ENCODE measurements around the gene EFNA5. TPM values are rescaled to one million over a fixed set of nuclear protein-coding genes. Genes with fewer than 3 reads are reported as not detected.

The EFNA5 gene
- polyA plus RNA-seq, 1 of the 3 experiments (the other 2 are of a cell fraction), result 0.81 TPM

DNA sequence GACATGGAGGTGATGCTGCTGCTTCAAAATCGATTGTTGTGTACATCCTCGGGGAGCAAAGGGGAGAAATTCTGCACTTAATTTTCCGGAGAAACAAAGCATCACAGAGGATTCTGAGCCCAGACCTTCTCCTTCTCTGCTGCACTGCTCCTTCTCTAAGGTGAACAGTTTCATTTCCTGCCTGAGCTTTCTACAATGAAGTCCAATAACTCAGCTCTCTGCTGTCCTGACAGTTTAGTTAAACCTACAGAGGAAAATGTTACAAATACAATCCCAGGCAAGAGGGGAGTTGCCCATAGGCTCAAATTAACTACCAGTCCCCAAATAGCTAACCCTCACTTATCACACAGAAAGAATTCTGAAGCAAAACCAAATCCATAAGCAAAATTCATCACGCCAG lies 206.3 kb downstream of the EFNA5 start:
- H3K9me2 ChIP-seq, result no peaks in the 10 kb centered on the region
- H2AFZ ChIP-seq (ENCODE audit: low read depth), result no peak overlapping the region
- DNase-seq, result no peak
- TF ChIP-seq, protein P1, sequence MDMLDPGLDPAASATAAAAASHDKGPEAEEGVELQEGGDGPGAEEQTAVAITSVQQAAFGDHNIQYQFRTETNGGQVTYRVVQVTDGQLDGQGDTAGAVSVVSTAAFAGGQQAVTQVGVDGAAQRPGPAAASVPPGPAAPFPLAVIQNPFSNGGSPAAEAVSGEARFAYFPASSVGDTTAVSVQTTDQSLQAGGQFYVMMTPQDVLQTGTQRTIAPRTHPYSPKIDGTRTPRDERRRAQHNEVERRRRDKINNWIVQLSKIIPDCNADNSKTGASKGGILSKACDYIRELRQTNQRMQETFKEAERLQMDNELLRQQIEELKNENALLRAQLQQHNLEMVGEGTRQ (IDR thresholded peaks at IDR 0.05; ENCODE audit: borderline replicate concordance, low read depth, low read length), result no peak
- TF ChIP-seq, protein P2, sequence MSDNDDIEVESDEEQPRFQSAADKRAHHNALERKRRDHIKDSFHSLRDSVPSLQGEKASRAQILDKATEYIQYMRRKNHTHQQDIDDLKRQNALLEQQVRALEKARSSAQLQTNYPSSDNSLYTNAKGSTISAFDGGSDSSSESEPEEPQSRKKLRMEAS (IDR thresholded peaks at IDR 0.05; ENCODE audit: low read depth), result no peak
- TF ChIP-seq YY1 (IDR thresholded peaks at IDR 0.05; ENCODE audit: low read depth) (no peak), FOSL2 (IDR thresholded peaks at IDR 0.05; ENCODE audit: borderline replicate concordance, low read depth) (no peak), MXI1 (IDR thresholded peaks at IDR 0.05; ENCODE audit: low read depth, low read length) (no peak), SIN3A (IDR thresholded peaks at IDR 0.05; ENCODE audit: borderline replicate concordance, low read depth, low read length) (no peak), FOXJ3 (CRISPR knock-in tag; IDR thresholded peaks at IDR 0.05) (no peak), GATA2 (CRISPR knock-in tag; IDR thresholded peaks at IDR 0.05) (no peak), NFIC (IDR thresholded peaks at IDR 0.05; ENCODE audit: borderline replicate concordance) (no peak), POLR2AphosphoS5 (IDR thresholded peaks at IDR 0.05; ENCODE audit: low read depth, low read length) (no peak), TAF1 (IDR thresholded peaks at IDR 0.05; ENCODE audit: borderline replicate concordance, low read depth, low read length) (no peak), EP300 (IDR thresholded peaks at IDR 0.05; ENCODE audit: borderline replicate concordance in 1 of 2, low read depth in 1 of 2, low read length in 1 of 2) (no peak), SMC3 (IDR thresholded peaks at IDR 0.05; ENCODE audit: low read depth, low read length) (no peak), CHD2 (IDR thresholded peaks at IDR 0.05; ENCODE audit: low read length, partially characterized antibody) (no peak)
- TF ChIP-seq, protein P3, sequence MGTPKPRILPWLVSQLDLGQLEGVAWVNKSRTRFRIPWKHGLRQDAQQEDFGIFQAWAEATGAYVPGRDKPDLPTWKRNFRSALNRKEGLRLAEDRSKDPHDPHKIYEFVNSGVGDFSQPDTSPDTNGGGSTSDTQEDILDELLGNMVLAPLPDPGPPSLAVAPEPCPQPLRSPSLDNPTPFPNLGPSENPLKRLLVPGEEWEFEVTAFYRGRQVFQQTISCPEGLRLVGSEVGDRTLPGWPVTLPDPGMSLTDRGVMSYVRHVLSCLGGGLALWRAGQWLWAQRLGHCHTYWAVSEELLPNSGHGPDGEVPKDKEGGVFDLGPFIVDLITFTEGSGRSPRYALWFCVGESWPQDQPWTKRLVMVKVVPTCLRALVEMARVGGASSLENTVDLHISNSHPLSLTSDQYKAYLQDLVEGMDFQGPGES (IDR thresholded peaks at IDR 0.05; ENCODE audit: low read depth, low read length), result no peak
- TF ChIP-seq, protein P4, sequence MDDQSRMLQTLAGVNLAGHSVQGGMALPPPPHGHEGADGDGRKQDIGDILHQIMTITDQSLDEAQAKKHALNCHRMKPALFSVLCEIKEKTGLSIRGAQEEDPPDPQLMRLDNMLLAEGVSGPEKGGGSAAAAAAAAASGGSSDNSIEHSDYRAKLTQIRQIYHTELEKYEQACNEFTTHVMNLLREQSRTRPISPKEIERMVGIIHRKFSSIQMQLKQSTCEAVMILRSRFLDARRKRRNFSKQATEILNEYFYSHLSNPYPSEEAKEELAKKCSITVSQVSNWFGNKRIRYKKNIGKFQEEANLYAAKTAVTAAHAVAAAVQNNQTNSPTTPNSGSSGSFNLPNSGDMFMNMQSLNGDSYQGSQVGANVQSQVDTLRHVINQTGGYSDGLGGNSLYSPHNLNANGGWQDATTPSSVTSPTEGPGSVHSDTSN (IDR thresholded peaks at IDR 0.05), result no peak
- TF ChIP-seq, protein P5, sequence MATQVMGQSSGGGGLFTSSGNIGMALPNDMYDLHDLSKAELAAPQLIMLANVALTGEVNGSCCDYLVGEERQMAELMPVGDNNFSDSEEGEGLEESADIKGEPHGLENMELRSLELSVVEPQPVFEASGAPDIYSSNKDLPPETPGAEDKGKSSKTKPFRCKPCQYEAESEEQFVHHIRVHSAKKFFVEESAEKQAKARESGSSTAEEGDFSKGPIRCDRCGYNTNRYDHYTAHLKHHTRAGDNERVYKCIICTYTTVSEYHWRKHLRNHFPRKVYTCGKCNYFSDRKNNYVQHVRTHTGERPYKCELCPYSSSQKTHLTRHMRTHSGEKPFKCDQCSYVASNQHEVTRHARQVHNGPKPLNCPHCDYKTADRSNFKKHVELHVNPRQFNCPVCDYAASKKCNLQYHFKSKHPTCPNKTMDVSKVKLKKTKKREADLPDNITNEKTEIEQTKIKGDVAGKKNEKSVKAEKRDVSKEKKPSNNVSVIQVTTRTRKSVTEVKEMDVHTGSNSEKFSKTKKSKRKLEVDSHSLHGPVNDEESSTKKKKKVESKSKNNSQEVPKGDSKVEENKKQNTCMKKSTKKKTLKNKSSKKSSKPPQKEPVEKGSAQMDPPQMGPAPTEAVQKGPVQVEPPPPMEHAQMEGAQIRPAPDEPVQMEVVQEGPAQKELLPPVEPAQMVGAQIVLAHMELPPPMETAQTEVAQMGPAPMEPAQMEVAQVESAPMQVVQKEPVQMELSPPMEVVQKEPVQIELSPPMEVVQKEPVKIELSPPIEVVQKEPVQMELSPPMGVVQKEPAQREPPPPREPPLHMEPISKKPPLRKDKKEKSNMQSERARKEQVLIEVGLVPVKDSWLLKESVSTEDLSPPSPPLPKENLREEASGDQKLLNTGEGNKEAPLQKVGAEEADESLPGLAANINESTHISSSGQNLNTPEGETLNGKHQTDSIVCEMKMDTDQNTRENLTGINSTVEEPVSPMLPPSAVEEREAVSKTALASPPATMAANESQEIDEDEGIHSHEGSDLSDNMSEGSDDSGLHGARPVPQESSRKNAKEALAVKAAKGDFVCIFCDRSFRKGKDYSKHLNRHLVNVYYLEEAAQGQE (IDR thresholded peaks at IDR 0.05; ENCODE audit: low read depth, low read length), result no peak
- TF ChIP-seq, protein P6, sequence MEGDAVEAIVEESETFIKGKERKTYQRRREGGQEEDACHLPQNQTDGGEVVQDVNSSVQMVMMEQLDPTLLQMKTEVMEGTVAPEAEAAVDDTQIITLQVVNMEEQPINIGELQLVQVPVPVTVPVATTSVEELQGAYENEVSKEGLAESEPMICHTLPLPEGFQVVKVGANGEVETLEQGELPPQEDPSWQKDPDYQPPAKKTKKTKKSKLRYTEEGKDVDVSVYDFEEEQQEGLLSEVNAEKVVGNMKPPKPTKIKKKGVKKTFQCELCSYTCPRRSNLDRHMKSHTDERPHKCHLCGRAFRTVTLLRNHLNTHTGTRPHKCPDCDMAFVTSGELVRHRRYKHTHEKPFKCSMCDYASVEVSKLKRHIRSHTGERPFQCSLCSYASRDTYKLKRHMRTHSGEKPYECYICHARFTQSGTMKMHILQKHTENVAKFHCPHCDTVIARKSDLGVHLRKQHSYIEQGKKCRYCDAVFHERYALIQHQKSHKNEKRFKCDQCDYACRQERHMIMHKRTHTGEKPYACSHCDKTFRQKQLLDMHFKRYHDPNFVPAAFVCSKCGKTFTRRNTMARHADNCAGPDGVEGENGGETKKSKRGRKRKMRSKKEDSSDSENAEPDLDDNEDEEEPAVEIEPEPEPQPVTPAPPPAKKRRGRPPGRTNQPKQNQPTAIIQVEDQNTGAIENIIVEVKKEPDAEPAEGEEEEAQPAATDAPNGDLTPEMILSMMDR (IDR thresholded peaks at IDR 0.05), result no peak
- H3K79me2 ChIP-seq (ENCODE audit: insufficient read depth), result no peaks in the 10 kb centered on the region
- H3F3A ChIP-seq (replicated peaks; ENCODE audit: insufficient read depth), result no peaks in the 10 kb centered on the region
- no peak overlapping the region for H3K4me2 ChIP-seq
- H3K27ac ChIP-seq (ENCODE audit: low read depth in 2 of 2, low read length in 1 of 2), result no peak overlapping the region
- H3K4me1 ChIP-seq (ENCODE audit: control insufficient read depth in 1 of 2, insufficient read depth in 2 of 2, low read depth in 1 of 2, low read length in 1 of 2), result peaks cover 6 to 15% of the 10 kb centered on the region in 2 experiments; a peak in 3 of 4 replicates
- no peak overlapping the region for H3K9ac ChIP-seq
- no peaks in the 10 kb centered on the region for H4K20me1 ChIP-seq (ENCODE audit: insufficient read depth)
- WGBS (ENCODE audit: low lambda C conversion rate), result 86% methylated on average over 4 of the region's 4 CpGs
- H3K9me3 ChIP-seq, result no peaks in the 10 kb centered on the region
- no peaks in the 10 kb centered on the region for H3K27me3 ChIP-seq (ENCODE audit: insufficient read depth)
- H3K36me3 ChIP-seq (replicated peaks in 1 of 2; ENCODE audit: control insufficient read depth in 1 of 2, insufficient read depth in 2 of 2, low read length in 1 of 2), result no peaks in the 10 kb centered on the region
- H3K4me3 ChIP-seq (ENCODE audit: low read depth in 2 of 2, low read length in 1 of 2), result no peak overlapping the region
- POLR2A ChIA-PET, result no interaction called here
- CTCF ChIA-PET, result no interaction called here

Data from SK-N-SH (cell line).